OCI-LY1 (cell line): ENCODE data around the gene NEURL3.

Source experiments
- H2AFZ ChIP-seq: fragments of 200-600 bp; sonication (generic), shearing (Covaris generic); 2 replicates; pipeline ENCODE4 v1.6.0; 2014; ENCODE audit warnings: antibody characterized with exemption, mild to moderate bottlenecking, low read length
- H3F3A ChIP-seq: fragments of 200-600 bp; sonication (generic), shearing (Covaris generic); 2 replicates; pipeline ENCODE4 v1.6.0; 2014; ENCODE audit warnings: mild to moderate bottlenecking, antibody characterized with exemption, low read length, moderate library complexity; ENCODE audit not compliant: insufficient read depth
- H3K27ac ChIP-seq: fragments of 200-600 bp; sonication (generic); 2 replicates; pipeline ENCODE4 v1.5.1; 2014; ENCODE audit warnings: low read length, mixed run types, mild to moderate bottlenecking, low read depth; ENCODE audit not compliant: poor library complexity, severe bottlenecking
- H3K27me3 ChIP-seq: fragments of 200-600 bp; sonication (generic); 2 replicates; pipeline ENCODE4 v1.6.0; 2014; ENCODE audit warnings: antibody characterized with exemption, mild to moderate bottlenecking, low read length, moderate library complexity; ENCODE audit not compliant: insufficient read depth
- H3K36me3 ChIP-seq: fragments of 200-600 bp; sonication (generic); 2 replicates; pipeline ENCODE4 v1.6.1; 2014; ENCODE audit warnings: mild to moderate bottlenecking, antibody characterized with exemption, low read length, moderate library complexity, mixed read lengths; ENCODE audit not compliant: insufficient read depth
- H3K4me1 ChIP-seq: fragments of 200-600 bp; sonication (generic); 2 replicates; pipeline ENCODE4 v1.5.1; 2014; ENCODE audit warnings: mild to moderate bottlenecking, low read length, moderate library complexity; ENCODE audit not compliant: insufficient read depth, severe bottlenecking
- H3K4me2 ChIP-seq: fragments of 200-600 bp; sonication (generic), shearing (Covaris generic); 2 replicates; pipeline ENCODE4 v1.6.1; 2014; ENCODE audit warnings: low read length
- H3K4me3 ChIP-seq: fragments of 200-600 bp; sonication (generic); 2 replicates; pipeline ENCODE4 v1.5.1; 2014; ENCODE audit warnings: low read length, low read depth, mild to moderate bottlenecking, mixed read lengths; ENCODE audit not compliant: poor library complexity, severe bottlenecking
- H3K79me2 ChIP-seq: fragments of 200-600 bp; shearing (Covaris generic); 2 replicates; pipeline ENCODE4 v1.6.1; 2016; ENCODE audit warnings: mixed run types, low read length, mixed read lengths; ENCODE audit not compliant: insufficient read depth
- H3K9ac ChIP-seq: fragments of 200-600 bp; sonication (generic), shearing (Covaris generic); 2 replicates; pipeline ENCODE4 v1.6.1; 2014; ENCODE audit warnings: mild to moderate bottlenecking, low read length, mixed read lengths
- H3K9me2 ChIP-seq: fragments of 200-600 bp; sonication (generic), shearing (Covaris generic); 2 replicates; pipeline ENCODE4 v1.6.1; 2014; ENCODE audit warnings: low read depth, mild to moderate bottlenecking, low read length, mixed read lengths
- H3K9me3 ChIP-seq: fragments of 200-600 bp; shearing (Covaris generic); 2 replicates; pipeline ENCODE4 v1.6.1; 2014; ENCODE audit warnings: low read length, mixed read lengths
- H4K20me1 ChIP-seq: fragments of 200-600 bp; sonication (generic), shearing (Covaris generic); 2 replicates; pipeline ENCODE4 v1.6.0; 2016; ENCODE audit warnings: mild to moderate bottlenecking, low read length; ENCODE audit not compliant: insufficient read depth
- EZH2 ChIP-seq: fragments of 200-600 bp; sonication (generic), shearing (Covaris generic); IDR thresholded peaks from 2 replicates; pipeline ENCODE4 v1.8.0; 2017; ENCODE audit warnings: borderline replicate concordance, mixed run types, mild to moderate bottlenecking, antibody characterized with exemption, low read length, moderate library complexity, mixed read lengths
- TF ChIP-seq, protein P1 (sequence below): fragments of 200-600 bp; sonication (generic), shearing (Covaris generic); IDR thresholded peaks from 2 replicates; pipeline ENCODE4 v1.5.1; 2017; ENCODE audit warnings: mild to moderate bottlenecking, antibody characterized with exemption, low read length, moderate library complexity, mixed read lengths

NEURL3 gene

DNA sequence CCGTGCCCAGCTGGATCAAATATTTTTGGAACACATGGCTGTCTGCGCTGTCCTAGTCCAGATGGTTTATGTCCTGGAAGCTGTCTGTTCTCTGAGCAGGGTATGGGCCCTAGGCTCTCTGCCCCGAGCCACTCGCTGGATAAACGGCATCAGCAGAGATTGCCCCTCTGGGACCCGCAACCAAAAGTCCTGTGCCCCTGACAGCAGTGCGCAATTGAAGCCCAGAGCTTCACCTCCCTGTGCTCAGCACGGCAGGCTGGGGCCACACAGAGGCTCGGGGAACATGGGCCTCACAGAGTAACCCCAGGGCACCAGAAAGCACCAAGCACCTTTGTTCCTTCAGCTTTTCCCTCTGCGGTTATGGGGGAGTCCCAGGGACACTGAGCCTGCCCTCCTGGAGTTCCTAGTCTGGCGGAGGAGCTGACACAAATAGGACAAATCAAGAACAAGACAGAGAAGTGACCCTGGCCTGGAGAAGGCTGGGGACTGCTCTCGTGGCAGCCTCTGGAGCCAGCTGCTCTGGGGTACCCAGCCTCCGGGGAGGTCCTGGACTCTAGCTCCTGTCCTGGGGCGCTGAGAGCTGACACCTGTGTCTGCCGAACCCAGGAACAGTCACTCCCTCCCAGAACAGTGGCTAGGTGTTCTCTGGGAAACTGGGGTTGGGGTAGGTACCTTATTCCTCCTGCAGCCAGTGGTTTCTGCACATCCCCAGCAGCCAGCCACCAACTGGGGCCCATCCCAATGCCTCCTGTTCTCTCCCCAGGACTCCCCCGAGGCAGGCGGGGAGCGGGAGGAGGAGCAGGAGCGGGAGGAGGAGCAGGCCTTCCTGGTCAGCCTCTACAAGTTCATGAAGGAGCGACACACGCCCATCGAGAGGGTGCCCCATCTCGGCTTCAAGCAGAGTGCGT lies 43.7 kb upstream of the NEURL3 start:
- Histone ChIP-seq H3K4me3 (no peak overlapping the region), H2AFZ (no peak overlapping the region), H4K20me1 (no peaks in the 10 kb centered on the region), H3K27me3 (no peaks in the 10 kb centered on the region), H3K4me1 (no peaks in the 10 kb centered on the region), H3K27ac (no peak overlapping the region), H3K9ac (no peak overlapping the region), H3K36me3 (no peaks in the 10 kb centered on the region), H3K4me2 (no peak overlapping the region), H3K9me3 (no peaks in the 10 kb centered on the region), H3K9me2 (no peaks in the 10 kb centered on the region), H3F3A (no peaks in the 10 kb centered on the region), H3K79me2 (no peaks in the 10 kb centered on the region)
- TF ChIP-seq EZH2: no peak
- TF ChIP-seq, protein P1, sequence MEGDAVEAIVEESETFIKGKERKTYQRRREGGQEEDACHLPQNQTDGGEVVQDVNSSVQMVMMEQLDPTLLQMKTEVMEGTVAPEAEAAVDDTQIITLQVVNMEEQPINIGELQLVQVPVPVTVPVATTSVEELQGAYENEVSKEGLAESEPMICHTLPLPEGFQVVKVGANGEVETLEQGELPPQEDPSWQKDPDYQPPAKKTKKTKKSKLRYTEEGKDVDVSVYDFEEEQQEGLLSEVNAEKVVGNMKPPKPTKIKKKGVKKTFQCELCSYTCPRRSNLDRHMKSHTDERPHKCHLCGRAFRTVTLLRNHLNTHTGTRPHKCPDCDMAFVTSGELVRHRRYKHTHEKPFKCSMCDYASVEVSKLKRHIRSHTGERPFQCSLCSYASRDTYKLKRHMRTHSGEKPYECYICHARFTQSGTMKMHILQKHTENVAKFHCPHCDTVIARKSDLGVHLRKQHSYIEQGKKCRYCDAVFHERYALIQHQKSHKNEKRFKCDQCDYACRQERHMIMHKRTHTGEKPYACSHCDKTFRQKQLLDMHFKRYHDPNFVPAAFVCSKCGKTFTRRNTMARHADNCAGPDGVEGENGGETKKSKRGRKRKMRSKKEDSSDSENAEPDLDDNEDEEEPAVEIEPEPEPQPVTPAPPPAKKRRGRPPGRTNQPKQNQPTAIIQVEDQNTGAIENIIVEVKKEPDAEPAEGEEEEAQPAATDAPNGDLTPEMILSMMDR: no peak

DNA sequence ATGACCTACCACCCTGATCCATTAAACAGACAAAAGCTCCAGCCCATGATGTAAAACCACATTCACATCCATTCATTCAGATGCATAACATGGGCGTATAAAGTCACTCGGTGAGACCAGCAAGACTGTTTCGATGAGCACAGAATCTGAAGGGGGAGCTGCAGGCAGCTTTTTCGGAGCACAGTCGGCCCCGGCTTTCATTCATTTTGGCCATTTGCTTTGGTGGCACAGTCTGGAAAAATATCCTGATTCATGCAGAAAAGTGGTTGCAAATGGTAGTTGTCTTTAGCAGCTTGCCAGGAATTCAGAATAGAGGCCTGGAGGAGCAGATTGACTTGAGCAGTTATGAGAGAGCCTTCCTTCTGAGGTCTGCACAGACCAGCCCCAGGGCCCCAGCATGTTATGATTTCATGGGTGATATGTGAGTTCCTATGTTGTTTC lies 42.6 kb upstream of the NEURL3 start:
- no peaks in the 10 kb centered on the region for H3K79me2 ChIP-seq
- no peak for TF ChIP-seq EZH2
- TF ChIP-seq, protein P1: no peak
- no peaks in the 10 kb centered on the region for H3K9me3 ChIP-seq
- no peak overlapping the region for H3K4me3 ChIP-seq
- H3K4me2 ChIP-seq: no peak overlapping the region
- H3F3A ChIP-seq: no peaks in the 10 kb centered on the region
- H4K20me1 ChIP-seq: no peaks in the 10 kb centered on the region
- H2AFZ ChIP-seq: no peak overlapping the region
- H3K9me2 ChIP-seq: no peaks in the 10 kb centered on the region
- H3K27ac ChIP-seq: no peak overlapping the region
- H3K9ac ChIP-seq: no peak overlapping the region
- no peaks in the 10 kb centered on the region for H3K36me3 ChIP-seq
- H3K27me3 ChIP-seq: no peaks in the 10 kb centered on the region
- H3K4me1 ChIP-seq: no peaks in the 10 kb centered on the region

DNA sequence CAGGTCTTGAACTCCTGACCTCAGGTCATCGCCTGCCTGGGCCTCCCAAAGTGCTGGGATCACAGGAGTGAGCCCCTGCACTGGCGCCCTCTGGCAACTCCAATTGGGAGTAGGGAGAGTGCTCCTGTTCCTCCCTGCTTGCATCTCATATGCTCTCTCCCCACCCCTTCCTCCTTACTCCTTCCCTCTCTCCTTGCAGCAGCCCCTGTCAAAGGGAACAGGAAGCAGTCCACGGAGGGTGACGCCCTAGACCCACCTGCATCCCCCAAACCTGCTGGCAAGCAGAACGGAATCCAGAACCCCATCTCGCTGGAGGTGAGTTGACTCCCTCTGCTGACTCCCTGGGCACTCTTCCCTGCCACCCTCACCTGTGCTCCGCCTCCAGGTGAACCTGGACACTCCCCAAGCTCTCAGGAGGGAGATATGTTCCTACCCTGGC lies 42.1 kb upstream of the NEURL3 start:
- no peaks in the 10 kb centered on the region for H4K20me1 ChIP-seq
- no peak overlapping the region for H3K27ac ChIP-seq
- no peaks in the 10 kb centered on the region for H3K79me2 ChIP-seq
- no peak overlapping the region for H2AFZ ChIP-seq
- no peak overlapping the region for H3K9ac ChIP-seq
- H3K9me3 ChIP-seq: no peaks in the 10 kb centered on the region
- H3K36me3 ChIP-seq: no peaks in the 10 kb centered on the region
- no peak overlapping the region for H3K4me3 ChIP-seq
- no peaks in the 10 kb centered on the region for H3K27me3 ChIP-seq
- TF ChIP-seq EZH2: no peak
- TF ChIP-seq, protein P1: no peak
- no peaks in the 10 kb centered on the region for H3K4me1 ChIP-seq
- H3F3A ChIP-seq: no peaks in the 10 kb centered on the region
- H3K9me2 ChIP-seq: no peaks in the 10 kb centered on the region
- no peak overlapping the region for H3K4me2 ChIP-seq
